ENCODE data around the gene CNTROB.

DNA sequence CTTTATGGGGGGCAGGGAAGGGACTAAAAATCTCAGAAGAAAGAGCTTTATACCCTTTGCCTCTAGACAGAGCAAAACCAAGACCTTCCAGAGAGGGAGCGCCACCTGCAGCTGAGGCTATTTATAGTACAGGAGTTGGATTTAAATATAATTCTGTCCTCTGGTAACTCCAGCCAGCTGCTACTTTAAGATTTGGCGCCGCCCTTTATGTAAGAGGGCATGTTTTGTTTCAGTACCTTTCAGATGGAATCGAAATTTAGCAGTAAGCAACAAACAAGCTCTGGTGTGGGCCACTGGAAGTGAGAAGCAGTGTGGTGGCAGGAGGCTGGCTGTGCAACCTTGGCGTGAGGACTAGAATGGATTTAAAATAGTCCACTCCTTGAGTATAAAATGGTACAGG, 65.2 kb downstream of the CNTROB start:
- TF ChIP-seq, protein P1, sequence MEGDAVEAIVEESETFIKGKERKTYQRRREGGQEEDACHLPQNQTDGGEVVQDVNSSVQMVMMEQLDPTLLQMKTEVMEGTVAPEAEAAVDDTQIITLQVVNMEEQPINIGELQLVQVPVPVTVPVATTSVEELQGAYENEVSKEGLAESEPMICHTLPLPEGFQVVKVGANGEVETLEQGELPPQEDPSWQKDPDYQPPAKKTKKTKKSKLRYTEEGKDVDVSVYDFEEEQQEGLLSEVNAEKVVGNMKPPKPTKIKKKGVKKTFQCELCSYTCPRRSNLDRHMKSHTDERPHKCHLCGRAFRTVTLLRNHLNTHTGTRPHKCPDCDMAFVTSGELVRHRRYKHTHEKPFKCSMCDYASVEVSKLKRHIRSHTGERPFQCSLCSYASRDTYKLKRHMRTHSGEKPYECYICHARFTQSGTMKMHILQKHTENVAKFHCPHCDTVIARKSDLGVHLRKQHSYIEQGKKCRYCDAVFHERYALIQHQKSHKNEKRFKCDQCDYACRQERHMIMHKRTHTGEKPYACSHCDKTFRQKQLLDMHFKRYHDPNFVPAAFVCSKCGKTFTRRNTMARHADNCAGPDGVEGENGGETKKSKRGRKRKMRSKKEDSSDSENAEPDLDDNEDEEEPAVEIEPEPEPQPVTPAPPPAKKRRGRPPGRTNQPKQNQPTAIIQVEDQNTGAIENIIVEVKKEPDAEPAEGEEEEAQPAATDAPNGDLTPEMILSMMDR (IDR thresholded peaks at IDR 0.05) = peak; percentile 70
- no peak for TF ChIP-seq POLR2A (IDR thresholded peaks at IDR 0.05; ENCODE audit: low read length)
